Dendritic cell treated with granulocyte-macrophage colony-stimulating factor and Interleukin-4, amounts not matched to agents 40 ng/mL and 50 ng/mL, for 4 days (primary cell): ENCODE measurements around the gene P2RY14.
"Not testable (repeated sequence)": the region's sequence is repeated elsewhere in the genome, so short reads cannot be mapped to it uniquely, and the experiment has no call there.

Source experiments
- H3K27ac Mint-ChIP-seq: one replicate; pipeline ENCODE4 v1.8.0; 2022; ENCODE audit warnings: mild to moderate bottlenecking, mixed read lengths
- H3K27me3 Mint-ChIP-seq: one replicate; pipeline ENCODE4 v1.8.0; 2022; ENCODE audit warnings: mild to moderate bottlenecking, mixed read lengths
- H3K36me3 Mint-ChIP-seq: one replicate; pipeline ENCODE4 v1.8.0; 2022; ENCODE audit warnings: low read depth, mixed read lengths
- H3K4me1 Mint-ChIP-seq: one replicate; pipeline ENCODE4 v1.8.0; 2022; ENCODE audit warnings: low read depth, mixed read lengths
- H3K4me3 Mint-ChIP-seq: one replicate; pipeline ENCODE4 v1.8.0; 2022; ENCODE audit warnings: mild to moderate bottlenecking, moderate library complexity, mixed read lengths
- H3K9me3 Mint-ChIP-seq: one replicate; pipeline ENCODE4 v1.8.0; 2022; ENCODE audit warnings: mixed read lengths
- intact Hi-C: fragments of 100-400 bp; cut with micrococcal nuclease; formaldehyde crosslinking; loops from one replicate; pipeline ENCODE4 v1.15.0; 2022

Gene P2RY14

GRCh38 chr3:151196434-151196833, 81.9 kb downstream of the P2RY14 start:
- intact Hi-C loops, result no loop called here
- no peak overlapping the region for H3K27ac Mint-ChIP-seq
- no peak overlapping the region for H3K4me3 Mint-ChIP-seq
- H3K36me3 Mint-ChIP-seq, result no peaks in the 10 kb centered on the region
- peaks cover 7% of the 10 kb centered on the region for H3K4me1 Mint-ChIP-seq
- no peaks in the 10 kb centered on the region for H3K27me3 Mint-ChIP-seq
- no peaks in the 10 kb centered on the region for H3K9me3 Mint-ChIP-seq

GRCh38 chr3:151195826-151196225, 82.5 kb downstream of the P2RY14 start:
- intact Hi-C loops, result no loop called here
- Mint-ChIP-seq H3K27me3 (no peaks in the 10 kb centered on the region), H3K9me3 (no peaks in the 10 kb centered on the region), H3K4me3 (no peak overlapping the region), H3K36me3 (no peaks in the 10 kb centered on the region), H3K4me1 (peaks cover 7% of the 10 kb centered on the region), H3K27ac (no peak overlapping the region)

GRCh38 chr3:151192545-151192944, 85.8 kb downstream of the P2RY14 start:
- Mint-ChIP-seq H3K27ac (no peak overlapping the region), H3K27me3 (no peaks in the 10 kb centered on the region), H3K9me3 (no peaks in the 10 kb centered on the region), H3K4me3 (no peak overlapping the region), H3K36me3 (no peaks in the 10 kb centered on the region), H3K4me1 (peaks cover 23% of the 10 kb centered on the region)
- intact Hi-C loops, result no loop called here

- H3K9me3 Mint-ChIP-seq, result no peaks in the 10 kb centered on the region
- peaks cover 35% of the 10 kb centered on the region for H3K4me1 Mint-ChIP-seq
- no peaks in the 10 kb centered on the region for H3K27me3 Mint-ChIP-seq
- no peaks in the 10 kb centered on the region for H3K36me3 Mint-ChIP-seq
- intact Hi-C loops, result no loop called here
- no peak overlapping the region for H3K27ac Mint-ChIP-seq
- no peak overlapping the region for H3K4me3 Mint-ChIP-seq
These were observed 87.2 kb downstream of the P2RY14 start for GRCh38 chr3:151191095-151191494.

GRCh38 chr3:151183265-151183671, 95.1 kb downstream of the P2RY14 start:
- no peaks in the 10 kb centered on the region for H3K9me3 Mint-ChIP-seq
- intact Hi-C loops, result no loop called here
- H3K27ac Mint-ChIP-seq, result peak overlapping the region; percentile 79
- peaks cover 56% of the 10 kb centered on the region for H3K4me1 Mint-ChIP-seq
- H3K27me3 Mint-ChIP-seq, result no peaks in the 10 kb centered on the region
- peak overlapping the region; percentile 35 for H3K4me3 Mint-ChIP-seq
- no peaks in the 10 kb centered on the region for H3K36me3 Mint-ChIP-seq

GRCh38 chr3:151182349-151183079, 95.8 kb downstream of the P2RY14 start:
- Mint-ChIP-seq H3K4me1 (peaks cover 51% of the 10 kb centered on the region), H3K36me3 (no peaks in the 10 kb centered on the region), H3K27me3 (no peaks in the 10 kb centered on the region), H3K27ac (peak overlapping the region; percentile 79), H3K4me3 (no peak overlapping the region), H3K9me3 (no peaks in the 10 kb centered on the region)
- intact Hi-C loops, result no loop called here

GRCh38 chr3:151178208-151178845, 100.0 kb downstream of the P2RY14 start:
- H3K4me1 Mint-ChIP-seq, result peaks cover 34% of the 10 kb centered on the region

GRCh38 chr3:151175952-151176351, 102.4 kb downstream of the P2RY14 start:
- H3K27me3 Mint-ChIP-seq, result no peaks in the 10 kb centered on the region
- H3K4me3 Mint-ChIP-seq, result no peak overlapping the region
- H3K27ac Mint-ChIP-seq, result no peak overlapping the region
- H3K9me3 Mint-ChIP-seq, result no peaks in the 10 kb centered on the region
- no peaks in the 10 kb centered on the region for H3K36me3 Mint-ChIP-seq
- intact Hi-C loops, result no loop called here
- H3K4me1 Mint-ChIP-seq, result peaks cover 36% of the 10 kb centered on the region

More at GRCh38 chr3:151178208-151178845, 100.0 kb downstream of the P2RY14 start:
- H3K27me3 Mint-ChIP-seq, result no peaks in the 10 kb centered on the region
- no peaks in the 10 kb centered on the region for H3K9me3 Mint-ChIP-seq
- intact Hi-C loops, result no loop called here
- H3K36me3 Mint-ChIP-seq, result no peaks in the 10 kb centered on the region
- H3K27ac Mint-ChIP-seq, result no peak overlapping the region
- no peak overlapping the region for H3K4me3 Mint-ChIP-seq

- intact Hi-C loops, result loop anchor here (5.0 kb wide), 1 partner anchor 33 kb away; no protein-coding TSS in a partner anchor
- H3K4me1 Mint-ChIP-seq, result peaks cover 44% of the 10 kb centered on the region
- H3K4me3 Mint-ChIP-seq, result no peak overlapping the region
- H3K9me3 Mint-ChIP-seq, result no peaks in the 10 kb centered on the region
- peak overlapping the region; percentile 63 for H3K27ac Mint-ChIP-seq
- H3K36me3 Mint-ChIP-seq, result no peaks in the 10 kb centered on the region
- H3K27me3 Mint-ChIP-seq, result no peaks in the 10 kb centered on the region
These were observed 104.0 kb downstream of the P2RY14 start for GRCh38 chr3:151174351-151174750.

GRCh38 chr3:151171145-151171757, 107.1 kb downstream of the P2RY14 start:
- Mint-ChIP-seq H3K4me3 (peak overlapping the region; percentile 0), H3K27ac (peak overlapping the region; percentile 94), H3K9me3 (no peaks in the 10 kb centered on the region), H3K27me3 (no peaks in the 10 kb centered on the region), H3K36me3 (no peaks in the 10 kb centered on the region), H3K4me1 (peaks cover 47% of the 10 kb centered on the region)
- intact Hi-C loops, result loop anchor here (5.0 kb wide), 1 partner anchor 36 kb away; no protein-coding TSS in a partner anchor

- H3K4me1 Mint-ChIP-seq, result peaks cover 50% of the 10 kb centered on the region
- H3K9me3 Mint-ChIP-seq, H3K27me3 Mint-ChIP-seq, H3K36me3 Mint-ChIP-seq: not testable (repeated sequence)
- H3K27ac Mint-ChIP-seq, result peak overlapping the region; percentile 94
- peak overlapping the region; percentile 42 for H3K4me3 Mint-ChIP-seq
- intact Hi-C loops, result loop anchor here (1.0 to 10.0 kb wide), 4 partner anchors 37 to 667 kb away; no protein-coding TSS in a partner anchor
These were observed 108.2 kb downstream of the P2RY14 start for GRCh38 chr3:151169948-151170679.

- intact Hi-C loops, result loop anchor here (1.0 to 10.0 kb wide), 3 partner anchors 58 to 668 kb away; no protein-coding TSS in a partner anchor
- Mint-ChIP-seq H3K36me3 (no peaks in the 10 kb centered on the region), H3K9me3 (no peaks in the 10 kb centered on the region), H3K4me3 (no peak overlapping the region), H3K27me3 (no peaks in the 10 kb centered on the region), H3K4me1 (peaks cover 50% of the 10 kb centered on the region), H3K27ac (peak overlapping the region; percentile 94)
These were observed 108.9 kb downstream of the P2RY14 start for GRCh38 chr3:151169262-151169947.
